ENCODE results near the gene PC.

Gene PC

GRCh38 chr11:66889960-66890359 is 68.2 kb downstream of the PC start:
- H3K27me3 ChIP-seq (ENCODE audit: insufficient read depth, insufficient read length): no peaks in the 10 kb centered on the region
- H3K4me3 ChIP-seq (ENCODE audit: insufficient read length, low read depth): no peak overlapping the region
- TF ChIP-seq YY1 (IDR thresholded peaks at IDR 0.05; ENCODE audit: insufficient read depth, insufficient read length): no peak
- TF ChIP-seq SUZ12 (IDR thresholded peaks at IDR 0.05; ENCODE audit: extremely low read depth, insufficient read depth, insufficient read length): no peak
- no peak for TF ChIP-seq ZNF274 (IDR thresholded peaks at IDR 0.05; ENCODE audit: low read depth, low read length)
- DNase-seq (ENCODE audit: low read depth, low spot score): no peak
- H3K4me1 ChIP-seq (ENCODE audit: insufficient read depth, insufficient read length): peaks cover 19% of the 10 kb centered on the region
- no peaks in the 10 kb centered on the region for H3K36me3 ChIP-seq (ENCODE audit: insufficient read depth, insufficient read length, low read length)
- no peaks in the 10 kb centered on the region for H3K9me3 ChIP-seq (ENCODE audit: insufficient read depth, low read length)
- no peak overlapping the region for H3K9ac ChIP-seq (ENCODE audit: insufficient read length, low read depth)

DNA sequence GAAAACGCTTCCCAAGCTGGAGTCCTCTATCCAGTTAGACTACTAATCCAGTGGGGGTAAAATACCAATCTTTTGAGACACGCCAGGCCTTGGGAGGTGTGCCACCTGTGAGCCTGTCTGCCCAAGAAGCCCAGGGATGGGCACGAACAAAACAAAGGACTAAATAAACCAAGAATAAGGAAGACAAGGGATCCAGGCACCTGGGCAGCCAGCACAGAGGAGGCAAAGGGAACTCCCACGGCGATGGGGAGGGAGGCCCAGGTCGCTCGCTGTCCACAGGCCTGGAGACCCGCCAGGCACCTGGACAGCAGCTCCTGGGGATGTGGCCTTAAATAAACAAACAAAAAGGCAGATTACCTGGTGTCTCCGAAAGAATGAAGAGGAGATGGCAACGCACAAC is 69.9 kb downstream of the PC start:
- Histone ChIP-seq H3K9ac (ENCODE audit: insufficient read length, low read depth) (no peak overlapping the region), H3K27me3 (ENCODE audit: insufficient read depth, insufficient read length) (no peaks in the 10 kb centered on the region), H3K4me3 (ENCODE audit: insufficient read length, low read depth) (no peak overlapping the region), H3K36me3 (ENCODE audit: insufficient read depth, insufficient read length, low read length) (no peaks in the 10 kb centered on the region), H3K9me3 (ENCODE audit: insufficient read depth, low read length) (no peaks in the 10 kb centered on the region), H3K4me1 (ENCODE audit: insufficient read depth, insufficient read length) (peaks cover 24% of the 10 kb centered on the region)
- no peak for DNase-seq (ENCODE audit: low read depth, low spot score)
- no peak for TF ChIP-seq ZNF274 (IDR thresholded peaks at IDR 0.05; ENCODE audit: low read depth, low read length)
- TF ChIP-seq YY1 (IDR thresholded peaks at IDR 0.05; ENCODE audit: insufficient read depth, insufficient read length): no peak
- TF ChIP-seq SUZ12 (IDR thresholded peaks at IDR 0.05; ENCODE audit: extremely low read depth, insufficient read depth, insufficient read length): no peak

DNA sequence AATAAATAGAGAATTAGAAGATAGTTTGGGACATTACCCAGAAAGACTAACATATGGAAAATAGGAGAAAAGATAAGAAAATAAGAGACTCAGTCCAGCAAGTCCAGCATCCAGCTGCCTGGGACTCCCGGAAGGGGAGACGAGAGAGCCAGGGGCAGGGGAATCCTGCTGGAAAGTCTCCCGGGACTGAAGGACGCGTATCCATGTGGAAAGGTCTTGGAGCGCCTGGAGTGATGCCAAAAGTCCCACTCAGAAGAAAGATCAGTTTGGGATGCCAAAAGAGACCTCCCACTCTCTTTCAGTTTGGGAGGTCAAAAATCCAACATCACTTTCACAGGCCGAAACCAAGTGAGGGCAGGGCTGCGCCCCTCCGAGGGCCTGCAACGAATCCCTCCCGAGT is 70.7 kb downstream of the PC start:
- TF ChIP-seq SUZ12 (IDR thresholded peaks at IDR 0.05; ENCODE audit: extremely low read depth, insufficient read depth, insufficient read length): no peak
- TF ChIP-seq ZNF274 (IDR thresholded peaks at IDR 0.05; ENCODE audit: low read depth, low read length): no peak
- no peak for TF ChIP-seq YY1 (IDR thresholded peaks at IDR 0.05; ENCODE audit: insufficient read depth, insufficient read length)
- Histone ChIP-seq H3K36me3 (ENCODE audit: insufficient read depth, insufficient read length, low read length) (no peaks in the 10 kb centered on the region), H3K4me3 (ENCODE audit: insufficient read length, low read depth) (no peak overlapping the region), H3K4me1 (ENCODE audit: insufficient read depth, insufficient read length) (peaks cover 26% of the 10 kb centered on the region), H3K9ac (ENCODE audit: insufficient read length, low read depth) (no peak overlapping the region), H3K27me3 (ENCODE audit: insufficient read depth, insufficient read length) (no peaks in the 10 kb centered on the region), H3K9me3 (ENCODE audit: insufficient read depth, low read length) (no peaks in the 10 kb centered on the region)
- DNase-seq (ENCODE audit: low read depth, low spot score): no peak

DNA sequence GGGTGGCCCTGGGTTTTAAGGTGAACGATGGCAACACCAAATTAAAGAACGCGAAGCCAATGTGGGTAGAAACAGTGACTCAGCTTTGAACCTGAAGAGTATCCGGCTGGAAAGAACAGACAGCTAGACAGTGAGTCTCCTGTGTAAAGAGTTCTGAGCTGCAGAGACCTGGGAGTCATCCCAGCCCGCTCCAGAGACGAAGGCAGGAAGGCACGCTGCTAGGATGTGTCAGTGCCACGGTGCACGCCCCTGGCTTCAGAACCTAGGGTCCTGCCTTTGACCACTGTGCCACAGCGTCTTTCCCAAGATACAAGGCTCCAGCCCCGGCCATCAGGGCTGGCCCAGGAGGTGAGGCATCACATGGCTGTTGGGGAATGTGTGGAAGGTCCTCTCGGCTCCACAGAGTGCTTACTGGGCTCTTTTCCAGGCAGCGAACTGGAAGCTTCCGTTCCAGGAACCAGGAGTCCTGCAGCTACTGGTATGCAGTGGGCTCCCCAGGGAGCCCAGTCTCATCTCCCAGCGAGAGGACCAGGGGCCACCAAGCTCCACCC is 71.4 kb downstream of the PC start:
- H3K36me3 ChIP-seq (ENCODE audit: insufficient read depth, insufficient read length, low read length): no peaks in the 10 kb centered on the region
- DNase-seq (ENCODE audit: low read depth, low spot score): no peak
- H3K9ac ChIP-seq (ENCODE audit: insufficient read length, low read depth): no peak overlapping the region
- no peaks in the 10 kb centered on the region for H3K9me3 ChIP-seq (ENCODE audit: insufficient read depth, low read length)
- H3K27me3 ChIP-seq (ENCODE audit: insufficient read depth, insufficient read length): no peaks in the 10 kb centered on the region
- TF ChIP-seq SUZ12 (IDR thresholded peaks at IDR 0.05; ENCODE audit: extremely low read depth, insufficient read depth, insufficient read length): no peak
- no peak for TF ChIP-seq YY1 (IDR thresholded peaks at IDR 0.05; ENCODE audit: insufficient read depth, insufficient read length)
- no peak for TF ChIP-seq ZNF274 (IDR thresholded peaks at IDR 0.05; ENCODE audit: low read depth, low read length)
- H3K4me1 ChIP-seq (ENCODE audit: insufficient read depth, insufficient read length): peaks cover 32% of the 10 kb centered on the region
- no peak overlapping the region for H3K4me3 ChIP-seq (ENCODE audit: insufficient read length, low read depth)

GRCh38 chr11:66885950-66886440 is 72.2 kb downstream of the PC start:
- TF ChIP-seq SUZ12 (IDR thresholded peaks at IDR 0.05; ENCODE audit: extremely low read depth, insufficient read depth, insufficient read length) (no peak), YY1 (IDR thresholded peaks at IDR 0.05; ENCODE audit: insufficient read depth, insufficient read length) (no peak), ZNF274 (IDR thresholded peaks at IDR 0.05; ENCODE audit: low read depth, low read length) (no peak)
- H3K9me3 ChIP-seq (ENCODE audit: insufficient read depth, low read length): no peaks in the 10 kb centered on the region
- no peak overlapping the region for H3K4me3 ChIP-seq (ENCODE audit: insufficient read length, low read depth)
- peak overlapping the region; percentile 39 for H3K9ac ChIP-seq (ENCODE audit: insufficient read length, low read depth)
- no peaks in the 10 kb centered on the region for H3K27me3 ChIP-seq (ENCODE audit: insufficient read depth, insufficient read length)
- H3K4me1 ChIP-seq (ENCODE audit: insufficient read depth, insufficient read length): peaks cover 39% of the 10 kb centered on the region
- DNase-seq (ENCODE audit: low read depth, low spot score): no peak
- H3K36me3 ChIP-seq (ENCODE audit: insufficient read depth, insufficient read length, low read length): no peaks in the 10 kb centered on the region

DNA sequence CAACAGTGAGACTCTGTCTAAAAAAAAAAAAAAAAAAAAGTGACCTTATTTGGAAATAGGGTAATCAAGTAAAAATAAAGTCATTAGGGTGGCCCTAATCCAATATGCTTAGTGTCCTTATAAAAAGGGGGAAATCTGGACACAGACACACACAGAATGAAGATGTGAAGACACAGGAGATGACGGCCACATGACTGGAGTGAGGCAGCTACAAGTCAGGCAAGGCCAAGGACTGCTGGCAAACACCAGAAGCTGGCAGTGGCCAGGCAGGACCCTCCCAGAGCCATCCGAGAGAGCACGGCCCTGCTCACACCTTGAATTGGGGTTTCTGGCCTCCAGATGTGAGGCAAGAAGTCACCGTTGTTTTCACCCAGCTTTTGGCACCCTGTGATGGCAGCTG is 72.7 kb downstream of the PC start:
- no peaks in the 10 kb centered on the region for H3K36me3 ChIP-seq (ENCODE audit: insufficient read depth, insufficient read length, low read length)
- H3K9me3 ChIP-seq (ENCODE audit: insufficient read depth, low read length): no peaks in the 10 kb centered on the region
- H3K4me3 ChIP-seq (ENCODE audit: insufficient read length, low read depth): no peak overlapping the region
- H3K27me3 ChIP-seq (ENCODE audit: insufficient read depth, insufficient read length): no peaks in the 10 kb centered on the region
- TF ChIP-seq ZNF274 (IDR thresholded peaks at IDR 0.05; ENCODE audit: low read depth, low read length) (no peak), YY1 (IDR thresholded peaks at IDR 0.05; ENCODE audit: insufficient read depth, insufficient read length) (no peak), SUZ12 (IDR thresholded peaks at IDR 0.05; ENCODE audit: extremely low read depth, insufficient read depth, insufficient read length) (no peak)
- no peak for DNase-seq (ENCODE audit: low read depth, low spot score)
- peaks cover 43% of the 10 kb centered on the region for H3K4me1 ChIP-seq (ENCODE audit: insufficient read depth, insufficient read length)
- peak overlapping the region; percentile 21 for H3K9ac ChIP-seq (ENCODE audit: insufficient read length, low read depth)

DNA sequence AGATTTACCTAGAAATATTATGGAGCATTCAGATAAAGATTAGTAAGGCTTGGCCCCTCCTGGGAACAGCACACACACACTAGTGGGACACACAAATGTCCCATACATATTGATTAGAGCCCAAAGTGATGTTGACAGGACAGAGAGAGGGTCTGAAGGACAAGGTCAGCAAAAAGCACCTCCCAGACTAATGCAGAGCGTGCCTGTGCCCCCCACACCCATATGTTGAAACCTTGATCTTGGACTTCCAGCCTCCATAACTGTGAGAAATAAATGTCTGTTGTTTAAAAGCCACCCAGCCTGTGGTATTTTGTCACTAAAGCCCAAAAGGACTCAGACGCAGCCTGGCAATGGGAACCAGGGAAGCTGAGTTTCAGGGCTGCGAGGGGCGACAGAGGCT is 73.7 kb downstream of the PC start:
- Histone ChIP-seq H3K4me1 (ENCODE audit: insufficient read depth, insufficient read length) (peaks cover 52% of the 10 kb centered on the region), H3K9ac (ENCODE audit: insufficient read length, low read depth) (no peak overlapping the region), H3K36me3 (ENCODE audit: insufficient read depth, insufficient read length, low read length) (no peaks in the 10 kb centered on the region), H3K4me3 (ENCODE audit: insufficient read length, low read depth) (no peak overlapping the region), H3K9me3 (ENCODE audit: insufficient read depth, low read length) (no peaks in the 10 kb centered on the region), H3K27me3 (ENCODE audit: insufficient read depth, insufficient read length) (no peaks in the 10 kb centered on the region)
- TF ChIP-seq YY1 (IDR thresholded peaks at IDR 0.05; ENCODE audit: insufficient read depth, insufficient read length) (no peak), ZNF274 (IDR thresholded peaks at IDR 0.05; ENCODE audit: low read depth, low read length) (no peak), SUZ12 (IDR thresholded peaks at IDR 0.05; ENCODE audit: extremely low read depth, insufficient read depth, insufficient read length) (no peak)
- DNase-seq (ENCODE audit: low read depth, low spot score): no peak
